Smooth muscle cell (in vitro differentiated cells): ENCODE measurements around the gene NRXN3. TPM values are rescaled to one million over a fixed set of nuclear protein-coding genes. Genes with fewer than 3 reads are reported as not detected.

ENCODE experiments used
- DNase-seq: peaks from one replicate; lab custom pipeline; 2025; ENCODE audit not compliant: unreplicated experiment; lab: John Stamatoyannopoulos, UW
- H2AFZ ChIP-seq: fragments of 200-600 bp; sonication (generic); 2 replicates; pipeline ENCODE4 v1.6.0; 2016; ENCODE audit warnings: antibody characterized with exemption, low read depth, mild to moderate bottlenecking
- H3F3A ChIP-seq: fragments of 200-600 bp; sonication (generic); 2 replicates; pipeline ENCODE4 v1.6.0; 2017; ENCODE audit warnings: antibody characterized with exemption, low read depth
- H3K27ac ChIP-seq: fragments of 200-600 bp; sonication (generic); 2 replicates; pipeline ENCODE4 v1.5.1; 2016; ENCODE audit warnings: low read depth, mild to moderate bottlenecking
- H3K27me3 ChIP-seq: fragments of 200-600 bp; sonication (generic); 2 replicates; pipeline ENCODE4 v1.6.1; 2016; ENCODE audit warnings: low read depth, mild to moderate bottlenecking
- H3K36me3 ChIP-seq: fragments of 200-600 bp; sonication (generic); 2 replicates; pipeline ENCODE4 v1.5.1; 2016; ENCODE audit warnings: low read depth
- H3K4me1 ChIP-seq: fragments of 200-600 bp; sonication (generic); 2 replicates; pipeline ENCODE4 v1.5.1; 2016; ENCODE audit warnings: low read depth
- H3K4me2 ChIP-seq: fragments of 200-600 bp; sonication (generic); 2 replicates; pipeline ENCODE4 v1.6.0; 2016; ENCODE audit warnings: mild to moderate bottlenecking
- H3K4me3 ChIP-seq: fragments of 200-600 bp; sonication (generic); 2 replicates; pipeline ENCODE4 v1.5.1; 2016; ENCODE audit warnings: mild to moderate bottlenecking
- H3K79me2 ChIP-seq: fragments of 200-600 bp; sonication (generic); 2 replicates; pipeline ENCODE4 v1.6.0; 2016; ENCODE audit warnings: low read depth, mild to moderate bottlenecking
- H3K9ac ChIP-seq: fragments of 200-600 bp; sonication (generic); 2 replicates; pipeline ENCODE4 v1.6.0; 2016; ENCODE audit warnings: low read depth
- H3K9me3 ChIP-seq: fragments of 200-600 bp; sonication (generic); replicated peaks from 2 replicates; pipeline ENCODE4 v1.5.1; 2016; ENCODE audit warnings: low read depth
- H4K20me1 ChIP-seq: fragments of 200-600 bp; sonication (generic); 2 replicates; pipeline ENCODE4 v1.6.0; 2016; ENCODE audit warnings: low read depth
- WGBS: methylation state at CpG from one replicate; pipeline ENCODE4 v1.1.7; 2016; ENCODE audit warnings: low lambda C conversion rate; 5-methylcytosine and 5-hydroxymethylcytosine counted together
- polyA plus RNA-seq: library from polyadenylated mRNA; unstranded; fragments of >200 nt; fragmentation: Nextera tagmentation; extraction: Ambion mirVana; gene quantifications from 2 replicates; pipeline ENCODE4 v1.2.1, GENCODE V29; 2016
- total RNA-seq: library from RNA; depleted of rRNA; stranded (reverse); fragments of >200 nt; gene quantifications from 2 replicates; pipeline ENCODE4 v1.2.3, GENCODE V29; 2014
- TF ChIP-seq, protein P1 (sequence below): fragments of 200-600 bp; sonication (generic); IDR thresholded peaks from 2 replicates; pipeline ENCODE4 v1.5.1; 2017; ENCODE audit warnings: borderline replicate concordance, mild to moderate bottlenecking, antibody characterized with exemption; ENCODE audit not compliant: insufficient read depth, poor library complexity, severe bottlenecking

Gene NRXN3
- total and polyA plus RNA-seq, 2 experiments from 2014 or later = 1.2 to 7.0 TPM

DNA sequence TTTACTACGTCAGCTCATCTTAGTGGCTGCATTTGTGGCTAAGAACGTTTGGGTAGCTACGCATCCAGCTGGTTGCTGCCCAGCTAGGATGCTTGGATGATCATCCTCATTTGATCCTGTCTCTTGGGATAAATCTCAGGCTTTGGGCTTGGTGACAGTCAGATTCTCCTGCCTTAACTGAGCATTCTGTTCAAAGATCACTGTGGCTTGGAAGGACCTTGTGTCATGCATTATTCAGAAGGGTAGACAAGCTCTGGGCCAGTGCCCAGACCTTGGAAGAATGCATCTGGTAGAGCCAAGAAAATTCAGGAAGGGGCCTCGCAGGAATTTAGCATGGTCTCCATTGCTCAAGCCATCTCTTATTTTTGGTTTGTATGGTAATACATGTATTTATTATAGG, 188.4 kb downstream of the NRXN3 start:
- H3K4me2 ChIP-seq = no peak overlapping the region
- H3K27me3 ChIP-seq = no peaks in the 10 kb centered on the region
- no peaks in the 10 kb centered on the region for H3F3A ChIP-seq
- no peak overlapping the region for H3K9ac ChIP-seq
- WGBS = 83% methylated on average over 4 of the region's 4 CpGs
- H3K4me3 ChIP-seq = no peak overlapping the region
- DNase-seq = no peak
- H4K20me1 ChIP-seq = no peaks in the 10 kb centered on the region
- no peak overlapping the region for H2AFZ ChIP-seq
- H3K27ac ChIP-seq = no peak overlapping the region
- no peaks in the 10 kb centered on the region for H3K4me1 ChIP-seq
- H3K9me3 ChIP-seq = no peaks in the 10 kb centered on the region
- TF ChIP-seq, protein P1, sequence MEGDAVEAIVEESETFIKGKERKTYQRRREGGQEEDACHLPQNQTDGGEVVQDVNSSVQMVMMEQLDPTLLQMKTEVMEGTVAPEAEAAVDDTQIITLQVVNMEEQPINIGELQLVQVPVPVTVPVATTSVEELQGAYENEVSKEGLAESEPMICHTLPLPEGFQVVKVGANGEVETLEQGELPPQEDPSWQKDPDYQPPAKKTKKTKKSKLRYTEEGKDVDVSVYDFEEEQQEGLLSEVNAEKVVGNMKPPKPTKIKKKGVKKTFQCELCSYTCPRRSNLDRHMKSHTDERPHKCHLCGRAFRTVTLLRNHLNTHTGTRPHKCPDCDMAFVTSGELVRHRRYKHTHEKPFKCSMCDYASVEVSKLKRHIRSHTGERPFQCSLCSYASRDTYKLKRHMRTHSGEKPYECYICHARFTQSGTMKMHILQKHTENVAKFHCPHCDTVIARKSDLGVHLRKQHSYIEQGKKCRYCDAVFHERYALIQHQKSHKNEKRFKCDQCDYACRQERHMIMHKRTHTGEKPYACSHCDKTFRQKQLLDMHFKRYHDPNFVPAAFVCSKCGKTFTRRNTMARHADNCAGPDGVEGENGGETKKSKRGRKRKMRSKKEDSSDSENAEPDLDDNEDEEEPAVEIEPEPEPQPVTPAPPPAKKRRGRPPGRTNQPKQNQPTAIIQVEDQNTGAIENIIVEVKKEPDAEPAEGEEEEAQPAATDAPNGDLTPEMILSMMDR = no peak
- H3K36me3 ChIP-seq = no peaks in the 10 kb centered on the region
- H3K79me2 ChIP-seq = no peaks in the 10 kb centered on the region

DNA sequence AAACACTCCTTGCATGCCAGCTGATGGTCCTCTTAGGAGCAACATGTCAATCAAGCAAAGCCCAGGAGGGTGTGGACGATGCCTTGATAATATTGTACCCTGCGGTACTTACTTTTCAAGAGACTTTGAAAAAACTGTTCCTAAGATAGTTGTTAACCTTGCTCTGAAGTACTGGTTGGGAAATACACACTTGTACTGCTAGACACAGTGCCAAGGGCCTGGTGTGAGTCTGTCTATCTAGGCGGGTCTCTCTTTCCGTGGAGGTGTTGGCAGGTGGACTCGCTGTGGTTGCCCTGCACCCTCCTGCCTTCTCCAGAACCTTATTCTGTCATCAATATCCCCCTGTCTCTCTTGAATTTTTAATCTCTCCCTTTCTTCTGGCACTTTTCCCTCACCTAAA, 189.4 kb downstream of the NRXN3 start:
- Histone ChIP-seq H3K9me3 (no peaks in the 10 kb centered on the region), H3K27ac (no peak overlapping the region), H3K27me3 (no peaks in the 10 kb centered on the region), H3K79me2 (no peaks in the 10 kb centered on the region), H2AFZ (no peak overlapping the region), H3K4me2 (no peak overlapping the region), H3K9ac (no peak overlapping the region), H4K20me1 (no peaks in the 10 kb centered on the region), H3K36me3 (no peaks in the 10 kb centered on the region), H3K4me3 (no peak overlapping the region), H3F3A (no peaks in the 10 kb centered on the region), H3K4me1 (no peaks in the 10 kb centered on the region)
- TF ChIP-seq, protein P1 = no peak
- no peak for DNase-seq
- 95% methylated on average over 5 of the region's 5 CpGs for WGBS

DNA sequence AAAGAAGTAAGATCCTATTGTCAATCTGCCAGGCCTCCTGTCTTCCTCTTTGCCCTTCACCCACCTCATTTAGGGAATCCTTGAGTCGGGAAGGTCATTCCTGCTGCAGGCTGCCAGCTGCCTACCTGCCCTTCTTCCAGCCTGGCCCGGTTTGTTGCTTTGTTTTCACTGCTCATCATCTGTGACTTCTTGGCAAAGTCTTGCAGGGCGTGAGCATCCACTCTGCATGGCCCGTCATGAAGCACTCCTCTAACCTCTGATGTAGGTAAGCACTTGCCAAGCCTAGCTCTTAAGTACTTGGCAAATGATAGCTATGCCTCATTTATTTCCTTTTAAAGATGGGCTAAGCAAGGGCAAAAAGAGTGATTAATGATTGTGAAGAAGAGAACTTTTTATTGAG, 192.8 kb downstream of the NRXN3 start:
- Histone ChIP-seq H3K9ac (no peak overlapping the region), H2AFZ (no peak overlapping the region), H3F3A (no peaks in the 10 kb centered on the region), H4K20me1 (no peaks in the 10 kb centered on the region), H3K79me2 (no peaks in the 10 kb centered on the region), H3K4me2 (no peak overlapping the region), H3K27me3 (no peaks in the 10 kb centered on the region), H3K4me1 (no peaks in the 10 kb centered on the region), H3K27ac (no peak overlapping the region), H3K9me3 (no peaks in the 10 kb centered on the region), H3K4me3 (no peak overlapping the region), H3K36me3 (no peaks in the 10 kb centered on the region)
- no peak for DNase-seq
- 97% methylated on average over 4 of the region's 4 CpGs for WGBS
- TF ChIP-seq, protein P1 = no peak

DNA sequence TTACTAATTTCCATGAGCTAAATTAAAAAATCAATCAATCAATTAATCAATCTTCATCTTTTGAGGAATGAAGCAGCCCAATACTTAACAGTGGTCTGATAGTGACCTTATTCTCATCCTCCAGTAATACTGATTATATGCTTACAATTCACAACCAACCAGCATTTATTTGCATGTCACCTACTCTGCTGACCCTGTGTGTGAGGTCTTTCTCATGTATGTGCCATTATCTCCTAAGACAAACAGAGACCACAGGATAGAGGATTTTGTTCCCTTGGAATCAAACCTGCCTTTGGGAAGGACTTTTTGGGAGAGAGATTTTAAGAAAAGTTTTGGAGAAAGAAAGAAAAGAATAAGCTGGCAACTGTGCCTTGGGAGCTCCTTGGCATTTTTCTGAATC, 197.2 kb downstream of the NRXN3 start:
- TF ChIP-seq, protein P1 = no peak

More for the DNA sequence above, 197.2 kb downstream of the NRXN3 start:
- H3K27ac ChIP-seq = no peak overlapping the region
- no peak overlapping the region for H2AFZ ChIP-seq
- no peak overlapping the region for H3K9ac ChIP-seq
- H3K4me2 ChIP-seq = no peak overlapping the region
- no peak overlapping the region for H3K4me3 ChIP-seq
- no peaks in the 10 kb centered on the region for H3F3A ChIP-seq
- no peaks in the 10 kb centered on the region for H3K9me3 ChIP-seq
- H4K20me1 ChIP-seq = no peaks in the 10 kb centered on the region
- no peaks in the 10 kb centered on the region for H3K4me1 ChIP-seq
- no peaks in the 10 kb centered on the region for H3K79me2 ChIP-seq
- H3K36me3 ChIP-seq = no peaks in the 10 kb centered on the region
- DNase-seq = no peak
- H3K27me3 ChIP-seq = no peaks in the 10 kb centered on the region
